ENCODE data around the gene ZGLP1.

The ZGLP1 gene

DNA sequence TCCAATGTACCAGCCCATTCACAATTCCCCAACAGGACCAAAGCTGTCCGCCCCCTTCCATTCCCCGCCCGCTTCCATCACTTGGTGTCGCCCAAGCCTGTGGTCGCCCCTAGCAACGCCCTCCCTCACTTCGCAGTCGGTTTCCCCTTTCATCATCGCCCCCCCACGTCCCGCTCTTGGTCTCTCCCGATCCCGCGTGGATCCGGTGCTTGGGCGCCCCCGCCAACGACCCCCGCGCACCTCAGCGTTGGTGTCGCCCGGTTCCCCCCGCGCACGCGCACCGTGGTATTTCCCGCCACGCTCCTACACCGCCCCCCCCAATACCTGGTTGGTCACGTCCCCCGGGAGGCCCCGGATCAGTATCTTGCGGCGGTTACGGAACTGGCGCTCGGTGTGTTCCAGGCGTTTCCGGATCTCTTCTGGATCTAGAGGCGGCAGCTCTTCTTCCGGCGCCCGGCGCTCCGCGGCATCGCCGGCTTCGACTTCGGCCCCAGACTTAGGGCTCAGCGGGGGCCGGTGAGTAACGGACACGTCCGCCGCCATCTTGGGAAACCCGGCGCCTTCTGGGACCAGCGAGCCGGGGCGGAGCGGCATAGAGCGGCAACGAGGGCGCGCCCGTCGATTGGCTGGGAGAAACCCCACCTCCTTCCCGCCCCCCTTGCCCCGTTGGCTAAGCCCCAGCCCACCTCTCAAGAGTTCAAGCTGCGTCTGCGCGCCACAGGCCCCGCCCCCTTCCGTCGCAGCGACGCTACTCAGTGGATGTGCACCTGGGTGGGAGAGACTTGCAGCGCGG, 23.5 kb upstream of the ZGLP1 start, which contains the start of gene RAVER1:
Gene RAVER1 (minus strand): TSS at position 565 of the 793 bp plus-strand sequence. CDS start 22 bp downstream, at position 543.
- TF ChIP-seq GATA2 (IDR thresholded peaks at IDR 0.05; ENCODE audit: low read depth, low read length) = 0 out of 2 replicates have a peak, but pooled peaks have one; percentile 37
- TF ChIP-seq GATA3 (IDR thresholded peaks at IDR 0.05; ENCODE audit: low read depth, low read length) = no peak

DNA sequence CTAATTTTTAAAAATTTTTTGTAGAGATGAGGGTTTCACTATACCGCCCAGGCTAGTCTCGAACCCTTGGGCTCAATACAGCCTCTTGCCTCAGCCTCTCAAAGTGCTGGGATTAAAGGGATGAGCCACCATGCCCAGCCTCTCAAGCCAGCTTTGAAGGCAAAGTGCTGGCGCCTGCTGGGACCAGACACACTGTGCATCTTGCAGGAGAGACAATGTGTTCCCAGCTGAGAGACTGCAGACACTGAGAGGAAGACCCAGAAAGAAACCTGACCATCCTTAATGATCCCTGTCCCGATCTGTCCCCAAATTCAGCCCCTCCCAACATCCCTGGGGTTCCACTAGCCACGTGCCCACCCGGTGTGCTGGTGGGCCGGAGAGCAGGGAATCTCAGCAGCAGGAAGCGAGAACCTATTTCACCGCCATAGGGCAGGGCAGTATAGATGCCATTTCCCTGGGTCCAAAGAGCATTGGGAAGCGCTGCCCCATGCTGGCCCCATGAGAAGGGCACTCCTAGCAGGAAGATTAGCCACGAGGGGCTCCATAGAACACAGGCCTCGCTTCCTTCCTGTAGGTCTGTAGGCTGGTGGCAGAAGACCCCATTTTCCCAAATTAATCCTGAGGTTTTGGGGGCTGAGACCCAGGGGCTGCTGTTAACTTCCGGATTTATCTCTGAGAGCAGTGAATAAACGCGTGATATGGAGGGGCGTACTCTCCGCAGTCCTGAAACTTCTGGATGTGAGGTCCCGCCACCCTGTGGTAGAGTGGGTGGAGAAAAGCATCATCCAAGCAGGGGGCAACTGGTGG, 22.7 kb upstream of the ZGLP1 start:
- TF ChIP-seq GATA3 (IDR thresholded peaks at IDR 0.05; ENCODE audit: low read depth, low read length) (no peak), GATA2 (IDR thresholded peaks at IDR 0.05; ENCODE audit: low read depth, low read length) (no peak)

DNA sequence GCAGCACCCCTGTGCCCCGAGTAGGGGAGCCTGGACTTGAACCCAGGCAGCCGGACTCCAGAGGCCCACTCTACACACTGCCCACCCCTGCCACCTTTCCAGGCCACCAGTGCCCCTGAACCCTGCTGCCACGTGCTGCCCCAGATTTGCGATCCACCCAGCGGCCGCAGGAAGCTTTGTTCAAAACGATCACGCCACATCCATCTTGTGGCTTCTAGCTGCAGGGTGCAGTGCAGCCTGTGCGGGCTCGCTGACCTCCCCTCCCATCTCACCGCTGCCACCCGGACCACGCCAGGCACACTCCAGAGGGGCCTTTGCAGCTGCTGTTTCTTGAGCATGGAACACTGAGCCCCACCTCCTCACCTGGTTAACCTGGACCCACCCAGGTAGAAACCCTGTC, 19.9 kb upstream of the ZGLP1 start:
- TF ChIP-seq GATA3 (IDR thresholded peaks at IDR 0.05; ENCODE audit: low read depth, low read length) (no peak), GATA2 (IDR thresholded peaks at IDR 0.05; ENCODE audit: low read depth, low read length) (no peak)

DNA sequence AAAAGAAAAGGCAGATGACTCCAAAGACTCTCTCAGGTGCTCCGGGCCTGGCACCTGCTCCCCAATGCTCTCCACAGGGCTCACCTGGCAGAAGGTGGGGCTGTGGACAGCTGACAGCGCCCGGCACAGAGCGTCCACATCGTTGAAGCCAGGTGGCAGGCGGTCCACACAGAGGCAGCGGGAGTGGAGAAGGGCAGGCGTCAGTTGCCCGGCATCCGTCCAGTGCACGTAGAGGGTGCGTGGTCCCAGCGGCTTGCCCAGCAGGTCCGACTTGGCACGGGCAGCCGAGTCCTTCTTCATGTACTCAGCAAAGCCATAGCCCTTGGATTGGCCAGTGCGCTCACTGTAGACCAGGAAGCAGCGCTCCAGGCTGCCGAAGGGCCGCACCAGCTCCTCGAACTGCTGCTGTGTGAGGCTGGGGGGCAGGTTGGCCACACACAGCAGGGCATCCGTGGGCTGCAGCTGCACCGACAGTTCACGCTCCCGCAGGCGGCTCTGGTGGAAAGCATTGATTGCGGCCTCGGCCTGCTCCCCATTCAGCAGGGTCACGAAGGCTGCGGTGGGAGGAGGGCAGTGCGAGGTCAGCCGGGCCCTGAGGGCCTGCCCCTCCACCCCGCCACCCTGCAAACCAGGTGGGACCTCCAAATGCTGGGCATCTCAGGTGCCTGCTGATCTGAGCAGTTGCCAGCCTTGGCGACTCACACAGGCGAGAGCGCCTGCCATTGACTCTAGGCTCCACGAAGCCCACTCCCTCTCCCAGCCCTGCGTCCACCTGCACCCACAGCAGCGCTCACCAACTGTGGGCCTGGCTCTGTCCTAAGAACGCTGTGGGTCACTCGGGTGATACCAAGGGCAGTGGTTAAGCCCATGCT, 19.2 kb upstream of the ZGLP1 start:
- TF ChIP-seq GATA2 (IDR thresholded peaks at IDR 0.05; ENCODE audit: low read depth, low read length) = no peak

DNA sequence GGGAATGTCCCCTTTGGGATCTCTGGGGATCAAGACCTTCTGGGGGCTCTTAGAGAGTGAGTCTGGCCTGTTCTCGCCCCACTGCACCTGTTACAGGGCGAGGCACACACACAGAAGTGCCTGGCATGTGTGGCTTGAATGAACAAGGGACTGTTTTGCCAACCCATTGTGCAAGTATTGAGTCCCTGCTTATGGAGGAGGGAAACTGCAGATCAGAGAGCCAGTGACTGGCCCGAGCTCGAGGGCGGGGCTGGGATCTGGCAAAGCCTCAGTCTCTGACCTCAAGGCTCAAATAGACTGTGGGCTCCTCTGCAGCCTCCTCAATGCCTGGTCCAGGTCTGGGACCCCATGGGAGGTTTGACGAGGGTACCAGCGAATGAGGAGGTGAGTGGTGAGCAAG, 18.2 kb upstream of the ZGLP1 start:
- TF ChIP-seq GATA3 (IDR thresholded peaks at IDR 0.05; ENCODE audit: low read depth, low read length) = no peak
- no peak for TF ChIP-seq GATA2 (IDR thresholded peaks at IDR 0.05; ENCODE audit: low read depth, low read length)

DNA sequence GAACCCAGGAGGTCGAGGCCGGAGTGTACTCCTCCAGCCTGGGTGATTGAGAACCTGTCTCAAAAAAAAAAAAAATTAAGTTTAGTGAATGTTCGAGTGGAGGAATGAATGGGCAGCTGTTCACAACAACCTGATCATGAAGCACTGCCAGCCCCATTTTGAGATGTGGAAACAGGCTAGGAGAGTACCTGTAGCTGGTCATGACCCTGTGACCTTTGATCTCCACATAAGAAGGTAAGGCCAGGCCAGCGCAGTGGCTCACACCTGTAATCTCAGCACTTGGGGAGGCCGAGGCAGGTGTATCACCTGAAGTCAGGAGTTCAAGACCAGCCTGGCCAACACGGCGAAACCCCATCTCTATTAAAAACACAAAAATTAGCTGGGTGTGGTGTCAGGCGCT, 16.1 kb upstream of the ZGLP1 start:
- TF ChIP-seq GATA2 (IDR thresholded peaks at IDR 0.05; ENCODE audit: low read depth, low read length) = no peak
- no peak for TF ChIP-seq GATA3 (IDR thresholded peaks at IDR 0.05; ENCODE audit: low read depth, low read length)

DNA sequence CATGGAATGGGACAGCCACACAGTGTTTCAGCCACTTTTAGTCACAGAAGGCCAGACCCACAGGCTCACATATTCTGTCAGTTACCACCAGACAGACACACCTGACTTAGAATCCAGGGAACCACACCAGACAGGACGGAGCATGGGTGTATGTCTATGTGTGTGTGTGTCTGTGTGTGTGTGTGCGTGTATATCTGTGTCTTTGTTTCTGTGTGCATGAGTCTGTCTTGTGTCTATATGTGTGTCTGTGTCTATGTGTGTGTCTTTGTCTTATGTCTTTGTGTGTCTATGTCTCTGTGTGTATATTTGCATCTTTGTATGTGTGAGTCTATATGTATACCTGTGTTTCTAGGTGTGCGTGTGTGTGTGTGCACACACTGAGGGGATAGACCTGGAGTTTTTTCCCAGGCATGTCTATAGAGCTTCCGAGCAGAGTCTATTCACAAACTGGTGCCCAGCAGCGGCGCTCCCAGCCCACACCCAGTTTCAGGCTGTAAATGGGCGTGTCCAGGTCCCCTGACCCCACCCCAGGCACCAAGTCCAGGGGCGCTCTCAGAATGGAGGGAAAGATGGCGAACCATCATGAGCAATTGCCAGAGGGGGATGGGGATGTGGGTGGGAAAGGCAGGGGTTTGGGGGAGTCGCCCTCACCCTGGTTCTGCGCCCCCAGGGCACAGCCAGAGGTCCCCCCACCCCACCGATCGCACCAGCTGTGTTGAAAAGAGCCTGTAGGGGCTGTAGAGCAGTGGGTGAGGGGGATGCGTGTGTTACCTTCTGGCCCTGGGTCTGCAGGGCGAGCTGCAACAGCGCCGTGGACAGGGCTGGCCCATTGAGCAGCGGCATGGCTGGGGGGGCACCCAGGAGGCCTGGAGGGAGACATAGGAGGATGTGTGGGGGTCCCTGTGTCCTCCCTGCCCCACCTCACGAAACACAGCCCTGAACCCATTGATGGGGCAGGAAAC, 12.5 kb upstream of the ZGLP1 start:
- TF ChIP-seq GATA2 (IDR thresholded peaks at IDR 0.05; ENCODE audit: low read depth, low read length) (no peak), GATA3 (IDR thresholded peaks at IDR 0.05; ENCODE audit: low read depth, low read length) (no peak)

DNA sequence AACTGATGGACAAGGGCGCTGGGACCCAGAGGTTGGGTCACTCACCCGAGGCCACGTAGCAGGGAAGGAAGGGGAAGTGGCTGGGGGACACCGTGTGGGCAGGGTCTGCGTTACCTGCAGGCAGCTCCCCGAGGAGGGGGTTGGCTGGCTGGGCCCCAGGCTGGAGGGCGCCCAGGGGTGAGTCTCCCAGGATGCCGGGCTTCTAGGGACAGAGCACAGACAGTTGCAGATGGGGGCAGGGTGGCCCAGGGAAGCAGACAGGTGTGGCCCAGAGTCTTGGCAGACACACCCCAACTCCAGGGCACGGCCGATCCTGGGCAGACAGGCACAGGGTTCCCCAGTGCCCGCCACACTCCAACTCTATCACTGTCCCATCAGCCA, 11.8 kb upstream of the ZGLP1 start:
- no peak for TF ChIP-seq GATA3 (IDR thresholded peaks at IDR 0.05; ENCODE audit: low read depth, low read length)
- no peak for TF ChIP-seq GATA2 (IDR thresholded peaks at IDR 0.05; ENCODE audit: low read depth, low read length)

DNA sequence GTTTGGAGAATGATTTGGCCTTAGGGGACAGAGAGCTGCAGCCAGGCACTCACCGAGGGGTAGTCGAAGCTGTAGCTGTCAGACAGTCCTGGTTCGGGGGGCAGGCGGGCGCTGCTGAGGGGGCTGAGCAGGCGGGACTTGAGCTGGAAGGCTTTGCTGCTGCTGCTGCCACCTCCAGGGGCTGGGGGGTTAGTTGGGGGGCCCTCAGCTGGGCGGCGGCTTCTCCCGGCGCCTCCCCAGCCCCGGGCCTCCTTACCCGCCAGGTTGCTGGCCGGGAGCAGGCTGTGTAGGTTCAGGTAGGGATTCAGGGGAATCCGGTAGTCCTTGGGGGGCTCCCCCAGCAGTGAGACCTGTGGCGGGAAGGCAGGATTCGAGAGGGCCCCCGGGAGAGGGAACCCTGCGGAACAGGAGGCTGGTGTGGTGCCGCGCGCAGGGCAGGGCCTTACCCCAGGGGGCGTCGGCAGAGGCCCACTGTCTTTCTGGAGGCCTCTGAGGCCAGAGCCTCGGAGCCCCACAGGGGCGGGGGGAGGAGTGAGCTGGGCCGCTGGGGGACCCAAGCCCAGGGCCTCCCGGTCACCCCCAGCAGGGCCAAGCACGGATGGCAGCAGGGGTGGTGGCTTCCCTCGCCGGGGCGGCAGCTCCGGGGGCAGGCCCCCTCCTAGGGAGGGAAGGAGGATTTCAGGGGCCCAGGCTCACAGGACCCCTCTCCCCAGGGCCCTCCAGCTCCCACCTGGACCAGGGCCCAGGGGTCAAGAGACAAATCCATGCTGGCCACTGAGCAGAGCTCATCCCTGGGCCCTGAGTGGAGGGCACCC, 11.2 kb upstream of the ZGLP1 start:
- TF ChIP-seq GATA2 (IDR thresholded peaks at IDR 0.05; ENCODE audit: low read depth, low read length) (no peak), GATA3 (IDR thresholded peaks at IDR 0.05; ENCODE audit: low read depth, low read length) (no peak)

DNA sequence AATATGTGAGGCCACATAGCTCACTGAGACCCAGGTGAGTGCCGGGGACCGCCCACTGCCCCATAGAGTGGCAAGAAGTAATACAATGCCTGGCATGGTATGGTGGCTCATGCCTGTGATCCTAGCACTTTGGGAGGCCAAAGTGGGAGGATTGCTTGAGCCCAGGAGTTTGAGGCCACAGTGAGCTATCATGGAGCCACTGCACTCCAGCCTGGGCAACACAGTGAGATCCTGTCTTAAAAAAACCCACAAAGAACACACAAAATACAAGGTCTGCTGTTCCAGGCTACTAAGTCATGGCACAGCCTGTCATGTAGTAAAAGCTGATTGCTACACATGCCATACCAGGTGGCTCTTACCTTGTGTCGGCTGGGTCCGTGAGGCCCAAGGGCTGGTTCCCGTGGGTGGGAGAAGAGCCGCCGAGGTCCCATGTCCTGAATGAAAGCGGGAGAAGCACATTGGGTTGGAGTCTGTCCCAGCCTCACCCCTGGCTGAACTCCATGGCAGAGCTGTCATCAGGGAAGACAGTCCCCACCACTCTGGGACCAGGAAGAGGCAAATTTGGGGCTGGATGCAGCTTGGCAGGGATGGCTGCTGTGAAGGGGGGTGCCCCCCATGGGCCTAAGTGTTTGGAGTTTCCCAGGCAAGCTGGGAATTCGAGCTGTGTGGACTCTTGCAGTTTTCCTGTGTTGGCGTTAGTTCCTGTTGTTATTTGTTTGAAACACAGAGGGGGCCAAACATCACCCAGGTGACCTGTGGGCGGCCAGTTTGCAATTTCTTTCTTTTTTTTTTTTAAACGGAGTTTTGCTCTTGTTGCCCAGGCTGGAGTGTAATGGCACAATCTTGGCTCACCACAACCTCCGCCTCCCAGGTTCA, 9.4 kb upstream of the ZGLP1 start:
- TF ChIP-seq GATA3 (IDR thresholded peaks at IDR 0.05; ENCODE audit: low read depth, low read length) = no peak

DNA sequence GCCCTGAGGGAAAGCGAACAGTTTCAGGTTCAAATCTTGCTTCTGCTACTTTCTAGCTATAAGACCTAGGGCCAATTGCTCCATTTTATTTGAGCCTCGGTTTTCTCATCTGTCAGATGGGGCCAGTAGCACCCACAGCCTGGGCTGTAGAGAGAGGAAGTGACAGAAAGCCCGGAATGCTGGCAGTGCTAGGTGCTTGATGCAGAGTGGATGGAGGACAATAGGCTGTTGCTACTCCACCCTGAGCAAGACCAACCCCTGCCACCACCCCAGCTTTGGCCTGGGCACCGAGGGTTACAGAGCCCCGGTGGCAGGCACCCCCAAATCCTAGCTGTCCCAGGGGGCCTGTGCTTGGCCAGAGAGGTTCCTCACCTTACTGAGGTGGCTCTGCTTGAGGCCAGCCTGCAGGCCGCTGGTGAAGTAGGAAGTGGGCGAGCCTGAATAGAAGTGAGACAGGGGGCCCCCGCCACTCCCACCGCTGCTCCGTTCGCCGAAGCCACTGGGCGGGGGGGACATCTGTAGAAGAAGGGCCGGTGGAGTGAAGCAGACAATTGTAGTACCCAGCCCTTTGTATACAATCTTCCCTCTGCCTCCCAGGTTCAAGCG, 8.3 kb upstream of the ZGLP1 start:
- no peak for TF ChIP-seq GATA3 (IDR thresholded peaks at IDR 0.05; ENCODE audit: low read depth, low read length)
- TF ChIP-seq GATA2 (IDR thresholded peaks at IDR 0.05; ENCODE audit: low read depth, low read length) = no peak

Data from SH-SY5Y (cell line).